GM19193 (cell line): Measurements from ENCODE around the gene PSMB3.
A peak's percentile ranks its signal among the peaks of the same experiment; 100 is the strongest.

Source experiments
- POLR2A ChIP-seq: IDR thresholded peaks from 4 replicates; pipeline ENCODE4 v1.6.1; 2011; ENCODE audit not compliant: insufficient read depth, insufficient read length; ENCODE audit errors: extremely low read depth

The PSMB3 gene

DNA sequence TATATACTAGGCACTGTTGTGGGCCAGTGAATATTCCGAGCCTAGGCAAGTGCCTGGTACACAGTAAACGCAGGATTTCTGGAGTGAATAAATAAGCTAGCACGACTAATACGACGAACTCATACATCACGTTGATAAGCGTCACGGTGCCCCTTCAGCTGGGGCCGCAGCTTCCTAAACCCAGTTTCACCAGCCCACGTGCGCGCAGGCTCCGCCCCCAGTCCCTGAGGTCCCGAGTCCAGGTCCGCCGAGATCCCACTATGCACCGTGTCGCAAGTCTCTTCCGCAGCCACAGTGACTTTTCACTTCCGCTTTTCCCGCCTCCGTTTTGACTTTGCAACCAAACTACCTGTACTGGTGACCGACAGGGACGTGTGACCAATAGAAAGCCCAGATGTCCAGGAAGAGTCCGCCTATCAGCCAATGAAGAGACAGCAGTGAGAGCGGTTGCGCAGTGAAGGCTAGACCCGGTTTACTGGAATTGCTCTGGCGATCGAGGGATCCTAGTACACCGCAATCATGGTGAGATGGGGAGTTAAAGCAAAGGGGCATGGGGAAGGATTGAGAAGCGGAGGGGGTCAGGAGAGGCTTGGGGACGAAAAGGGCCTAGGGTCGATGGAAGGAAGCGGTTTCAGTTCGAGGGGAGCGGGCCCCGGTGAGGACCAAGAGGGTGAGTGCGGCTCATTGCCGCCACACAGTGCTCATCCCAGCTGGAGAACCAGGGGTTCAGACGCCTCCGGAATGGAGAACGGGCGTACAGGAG is at the start of gene PSMB3:
Gene PSMB3, plus strand, starts transcription at position 434 of the 763 bp plus-strand sequence. Its CDS starts 86 bp downstream, at position 520.
- peak; percentile 75 for TF ChIP-seq POLR2A

DNA sequence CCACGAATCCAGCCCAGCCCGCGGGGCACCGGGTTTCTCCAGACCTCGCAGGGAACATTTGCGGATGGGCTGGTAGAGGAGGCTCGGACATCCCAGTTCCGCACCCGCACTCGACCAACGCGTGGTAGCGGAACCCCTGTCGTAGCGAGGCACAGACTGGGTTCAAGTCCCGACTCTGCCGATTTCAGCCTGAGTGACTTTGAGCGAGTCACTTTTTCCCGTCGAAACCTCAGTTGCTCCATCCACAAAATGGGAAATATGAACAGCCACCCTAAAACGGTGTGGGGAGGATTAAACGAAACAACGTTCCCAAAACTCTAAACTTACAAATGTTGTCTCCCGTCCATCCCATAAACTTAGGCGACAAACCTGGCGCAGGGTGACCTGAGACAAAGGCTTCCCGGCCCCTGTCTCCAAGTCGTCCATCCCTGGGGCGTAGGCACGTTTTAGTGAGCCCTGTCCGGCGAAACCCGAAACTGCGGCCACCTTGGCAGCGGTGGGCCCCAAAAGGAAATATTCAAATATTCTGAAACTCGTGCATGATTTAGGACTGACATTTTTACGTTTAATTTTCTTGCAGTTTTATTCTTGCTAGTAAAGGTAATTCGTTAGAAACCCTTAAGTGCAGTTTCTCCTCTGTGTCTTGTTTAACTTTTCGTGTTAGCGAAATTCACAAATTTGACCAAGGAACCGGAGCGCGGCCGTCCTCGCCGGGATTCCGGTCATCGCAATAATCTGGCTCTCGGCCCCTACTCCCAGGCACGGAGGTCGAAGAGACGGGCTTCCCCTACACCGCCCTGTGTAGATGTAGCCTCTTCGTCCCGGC is 49.4 kb upstream of the PSMB3 start:
- TF ChIP-seq POLR2A: peak; percentile 37

DNA sequence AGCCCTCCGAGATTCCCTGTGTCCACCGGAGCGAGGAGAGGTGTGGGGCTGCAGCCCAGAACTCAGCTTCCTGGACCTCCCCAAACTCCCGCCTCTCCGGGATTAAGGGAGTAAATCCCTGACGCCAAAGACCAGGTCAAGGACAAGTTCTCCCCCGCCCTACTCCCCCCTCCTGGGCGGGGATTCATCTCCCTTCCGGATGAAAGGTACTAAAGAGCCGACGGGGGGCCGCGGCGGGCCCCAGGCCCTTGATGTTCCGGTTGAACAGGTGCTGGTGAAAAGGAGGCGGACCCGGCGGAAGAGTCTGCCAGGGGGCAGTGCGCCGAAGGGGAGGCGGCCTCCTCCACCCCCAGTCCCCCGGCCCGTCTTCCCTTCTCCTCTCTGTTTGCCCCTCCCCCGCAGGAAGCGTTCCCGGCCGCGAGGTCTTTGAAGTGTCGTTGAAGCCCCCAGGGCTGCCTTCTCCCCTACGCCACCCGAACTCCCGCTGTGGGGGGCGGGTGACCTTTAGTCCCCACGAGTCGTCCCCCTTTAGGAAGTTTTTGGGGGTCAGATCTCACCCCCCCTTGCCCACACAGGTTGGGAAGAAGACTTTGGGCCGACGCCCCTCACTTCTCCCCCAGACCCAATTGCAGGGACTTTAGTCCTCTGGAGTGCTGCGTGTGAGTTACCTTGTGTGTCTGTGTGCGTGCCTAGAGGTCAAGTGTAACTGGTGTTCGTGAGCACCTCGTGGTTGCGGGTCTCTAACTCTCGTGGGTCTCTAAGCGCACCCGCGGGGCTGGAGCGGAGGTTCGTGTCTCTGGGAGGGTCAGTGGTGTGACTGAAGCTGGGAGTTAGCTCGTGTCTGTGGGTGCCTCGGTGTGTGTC is 48.6 kb upstream of the PSMB3 start:
- TF ChIP-seq POLR2A: peak; percentile 30

DNA sequence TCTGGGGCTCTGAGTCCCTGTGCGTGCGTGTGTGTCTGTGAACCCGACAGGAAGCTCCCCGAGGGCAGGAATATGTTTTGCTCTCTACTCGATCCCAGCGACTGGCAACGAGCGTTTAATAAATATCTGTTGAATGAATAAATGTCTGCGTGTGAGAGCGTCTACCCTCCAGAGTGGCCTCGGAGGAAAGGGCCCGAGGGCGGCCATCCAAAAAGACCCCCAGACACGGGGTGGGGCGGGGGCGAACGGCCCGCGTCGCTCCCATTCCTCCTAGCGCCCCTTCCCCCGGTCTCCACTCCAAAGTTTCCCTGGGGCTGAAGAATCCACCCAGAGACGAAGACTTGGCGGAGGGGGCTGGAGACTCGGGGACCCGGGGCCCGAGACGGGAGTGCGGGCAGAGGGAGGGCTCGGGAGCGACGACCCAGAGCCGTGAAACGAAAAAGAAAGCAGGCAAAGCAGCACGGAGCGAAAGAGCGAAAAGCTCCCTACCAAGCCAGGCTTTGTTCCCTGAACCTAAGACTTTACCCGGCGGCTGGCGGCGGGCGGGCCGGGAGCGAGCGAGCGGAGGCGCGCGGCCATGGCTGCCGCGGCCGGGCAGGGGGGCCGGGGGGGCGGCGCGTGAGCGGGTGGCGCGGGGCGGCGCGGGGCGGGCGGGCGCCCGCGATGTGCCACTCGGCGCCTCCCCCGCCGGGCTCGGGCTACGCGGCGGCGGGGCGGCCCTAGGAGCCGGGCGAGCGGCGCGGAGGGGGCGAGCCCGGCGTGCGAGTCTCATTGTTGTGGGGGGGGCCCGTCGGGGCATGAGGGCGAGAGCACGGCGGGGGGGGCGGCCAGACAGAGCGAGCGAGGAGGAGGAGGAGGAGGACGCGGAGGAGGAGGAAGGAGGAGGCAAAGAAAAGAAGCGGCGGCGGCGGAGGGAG is 47.7 kb upstream of the PSMB3 start, which contains the start of gene MLLT6:
Gene MLLT6, plus strand, starts transcription at position 668 of the 917 bp plus-strand sequence. CDS start 360 bp downstream, outside the sequence.
- TF ChIP-seq POLR2A: no peak

DNA sequence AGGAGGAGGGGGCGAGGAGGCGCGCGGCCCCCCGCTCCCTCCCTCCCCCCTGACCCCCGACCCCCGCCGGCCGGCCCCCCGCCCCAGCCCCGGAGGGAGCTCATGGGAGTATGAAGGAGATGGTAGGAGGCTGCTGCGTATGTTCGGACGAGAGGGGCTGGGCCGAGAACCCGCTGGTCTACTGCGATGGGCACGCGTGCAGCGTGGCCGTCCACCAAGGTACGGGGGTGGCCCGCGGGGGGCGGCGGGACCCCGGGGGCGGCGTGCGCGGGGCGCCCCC is 47.1 kb upstream of the PSMB3 start:
- no peak for TF ChIP-seq POLR2A

DNA sequence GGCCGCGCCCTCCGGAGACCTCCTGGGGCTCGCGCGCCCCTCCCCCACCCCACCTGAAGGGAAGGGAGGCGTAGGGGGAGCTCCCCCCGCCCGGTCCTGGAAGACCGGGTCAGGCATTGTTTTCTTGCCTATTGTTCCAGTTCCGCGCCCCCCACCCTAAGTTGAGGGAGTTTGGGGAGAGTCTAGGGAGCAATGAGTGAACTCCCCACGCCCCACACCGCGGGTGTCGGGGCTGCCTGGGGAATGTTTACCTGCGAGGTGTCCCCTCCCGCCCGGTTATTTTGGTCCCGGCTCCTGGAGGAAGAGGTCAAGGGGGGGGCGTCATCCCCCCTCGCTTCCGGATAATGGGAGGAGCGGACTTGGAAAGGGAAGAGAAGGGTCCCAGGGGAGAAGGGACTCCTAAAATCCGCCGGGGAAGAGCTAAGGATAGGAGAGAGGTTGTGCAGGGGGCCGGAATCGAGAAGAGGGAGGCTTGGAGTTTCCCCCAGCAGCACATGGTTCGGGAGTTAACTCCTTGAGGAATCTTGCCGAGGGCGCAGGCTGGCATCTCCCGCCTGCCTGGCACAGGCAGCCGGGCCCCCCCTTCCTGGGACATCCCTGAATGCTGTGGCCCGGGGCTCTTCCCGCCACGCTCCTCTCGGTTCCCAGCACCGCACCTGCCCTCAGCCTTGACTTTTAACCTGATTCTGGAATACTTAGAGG is 46.6 kb upstream of the PSMB3 start:
- TF ChIP-seq POLR2A: no peak

DNA sequence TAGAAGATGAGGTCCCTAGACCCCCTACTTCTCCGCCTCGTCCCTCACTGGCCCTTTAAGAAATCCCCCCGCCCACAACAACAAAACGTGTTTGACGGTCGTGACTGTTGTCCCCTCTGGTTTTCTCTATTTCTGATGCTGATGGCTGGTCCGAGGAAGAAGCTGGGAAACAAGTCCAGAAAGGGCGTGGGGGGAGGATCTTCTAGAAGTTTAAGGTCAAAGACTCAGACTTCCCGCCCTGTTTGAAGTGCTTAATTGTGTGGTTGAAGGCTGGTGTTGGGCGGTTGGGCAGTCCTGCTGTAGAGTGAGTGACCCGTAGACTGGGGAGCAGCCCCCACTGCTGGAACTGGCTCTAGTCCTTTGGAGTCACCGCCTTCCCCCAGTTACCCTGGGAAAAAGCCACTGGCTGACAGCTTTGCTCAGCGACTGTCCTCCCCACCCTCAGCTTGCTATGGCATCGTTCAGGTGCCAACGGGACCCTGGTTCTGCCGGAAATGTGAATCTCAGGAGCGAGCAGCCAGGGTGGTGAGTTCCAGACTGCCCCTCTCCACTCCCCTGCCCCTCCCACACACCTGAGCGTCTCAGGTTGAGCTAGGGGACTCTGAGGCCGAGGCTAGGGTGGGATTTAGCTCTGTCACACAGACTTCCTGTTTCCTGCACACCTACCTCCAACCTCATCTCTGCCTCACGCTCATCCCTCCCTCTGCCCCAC is 45.9 kb upstream of the PSMB3 start:
- TF ChIP-seq POLR2A: no peak

DNA sequence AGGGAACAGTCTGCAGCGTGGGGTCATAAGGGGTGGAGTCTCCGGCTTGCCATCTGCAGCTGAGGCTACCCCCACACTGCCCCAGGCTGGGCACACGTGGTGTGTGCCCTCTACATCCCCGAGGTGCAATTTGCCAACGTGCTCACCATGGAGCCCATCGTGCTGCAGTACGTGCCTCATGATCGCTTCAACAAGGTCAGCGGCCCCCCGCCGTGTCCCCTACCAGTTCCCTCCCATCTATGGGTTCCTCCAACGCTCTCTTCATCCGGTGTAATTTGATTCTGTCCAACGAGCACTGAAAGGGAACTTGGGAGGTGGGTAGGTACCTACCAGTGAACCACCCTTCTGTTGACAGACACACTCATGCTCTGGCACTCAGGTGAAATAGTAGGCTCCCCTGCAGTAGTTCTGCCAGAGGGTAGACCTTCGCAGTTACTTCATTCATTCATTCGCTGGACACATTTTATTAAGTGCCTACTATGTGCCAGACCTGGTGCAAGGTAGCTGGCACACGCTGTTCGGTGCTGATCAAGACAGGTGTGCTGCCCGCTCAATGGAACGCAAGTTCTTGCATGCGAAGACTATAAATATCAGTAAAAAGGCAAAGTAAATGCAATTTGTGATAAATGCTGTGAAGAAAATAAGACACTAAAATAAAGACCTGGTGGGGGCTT is 44.7 kb upstream of the PSMB3 start:
- TF ChIP-seq POLR2A: no peak

DNA sequence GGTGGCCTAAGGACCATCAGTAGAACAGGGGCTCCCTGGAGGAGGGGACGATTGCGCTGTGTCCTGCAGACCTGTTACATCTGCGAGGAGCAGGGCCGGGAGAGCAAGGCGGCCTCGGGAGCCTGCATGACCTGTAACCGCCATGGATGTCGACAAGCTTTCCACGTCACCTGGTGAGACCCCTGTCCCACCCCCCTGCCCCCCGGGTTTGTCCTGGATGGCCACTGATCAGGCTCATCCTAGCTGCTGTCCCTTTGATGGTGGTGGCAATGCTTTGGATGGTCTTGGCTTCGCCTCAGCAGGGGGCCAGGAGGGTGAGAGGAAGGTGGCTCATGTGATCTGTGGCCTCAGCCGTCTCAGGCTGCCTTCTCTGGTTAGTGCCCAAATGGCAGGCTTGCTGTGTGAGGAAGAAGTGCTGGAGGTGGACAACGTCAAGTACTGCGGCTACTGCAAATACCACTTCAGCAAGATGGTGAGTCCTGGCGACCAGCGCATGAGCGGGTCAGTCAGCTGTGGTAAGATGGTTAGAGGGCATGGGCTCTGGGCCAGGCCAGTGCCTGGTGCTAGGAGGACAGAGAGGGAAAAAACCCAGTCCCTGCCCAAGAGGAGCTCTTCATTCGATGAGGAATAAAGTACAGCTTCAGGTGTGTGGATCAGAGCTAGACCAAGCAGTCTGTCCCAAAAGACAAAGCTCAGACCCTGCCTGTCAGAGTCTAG is 43.3 kb upstream of the PSMB3 start:
- no peak for TF ChIP-seq POLR2A

DNA sequence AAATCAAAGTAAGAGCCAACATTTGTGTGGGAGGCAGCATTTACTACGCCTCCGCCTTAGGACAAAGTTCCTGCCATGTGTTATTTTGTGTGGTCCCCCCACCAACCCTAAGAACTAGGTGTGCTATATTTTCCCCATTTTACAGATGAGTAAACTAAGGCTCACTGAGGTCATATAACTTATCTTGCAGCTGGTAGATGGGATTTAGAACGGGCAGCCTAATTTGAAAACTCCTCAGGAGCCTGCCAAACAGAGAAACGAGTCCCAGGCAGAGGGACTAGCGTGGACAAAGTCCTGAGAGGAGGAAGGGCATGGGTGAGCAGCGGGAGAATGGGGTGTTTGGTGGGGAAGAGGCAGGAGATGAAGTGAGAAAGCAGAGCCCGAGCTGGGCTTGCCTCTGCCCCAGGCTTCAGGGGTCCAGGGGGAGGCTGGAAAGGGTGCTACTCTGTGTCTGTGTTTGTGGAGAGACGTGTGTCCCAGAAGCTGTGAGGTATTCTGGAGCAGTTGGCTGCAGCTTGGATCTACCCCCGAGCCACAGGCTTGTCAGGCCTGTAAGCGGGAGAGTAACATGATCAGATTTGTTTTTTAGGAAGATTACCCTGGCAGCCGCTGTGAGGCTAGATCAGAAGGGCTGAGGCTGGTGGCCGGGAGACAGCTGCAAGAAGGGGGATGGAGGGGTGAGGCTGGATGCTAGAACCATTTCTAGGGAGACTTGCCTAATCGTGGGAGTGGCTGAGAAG is 42.5 kb upstream of the PSMB3 start:
- peak; percentile 18 for TF ChIP-seq POLR2A

DNA sequence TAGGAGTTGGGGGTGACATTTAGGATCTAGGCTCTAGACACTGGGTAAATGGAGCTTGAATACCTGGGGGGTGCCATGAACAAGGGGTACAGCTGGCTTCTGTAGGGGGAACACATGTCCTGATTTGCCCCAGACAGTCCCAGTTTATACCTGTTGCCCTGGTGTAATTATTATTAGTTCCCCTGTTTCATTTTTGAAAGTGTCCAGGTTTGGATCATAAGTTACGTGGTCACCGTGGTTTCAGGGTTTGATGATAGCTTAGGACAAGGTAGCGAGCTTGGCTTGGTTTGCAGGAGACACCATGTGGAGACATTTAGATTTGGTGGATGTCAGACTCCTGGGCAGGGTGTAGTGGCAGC is 42.0 kb upstream of the PSMB3 start:
- TF ChIP-seq POLR2A: no peak
